ENCODE results near the gene ZNF277. TPM values are rescaled to one million over a fixed set of nuclear protein-coding genes. Genes with fewer than 3 reads are reported as not detected.

ZNF277 gene
- total RNA-seq, 1 donor from 2014 or later: 21.6 TPM

DNA sequence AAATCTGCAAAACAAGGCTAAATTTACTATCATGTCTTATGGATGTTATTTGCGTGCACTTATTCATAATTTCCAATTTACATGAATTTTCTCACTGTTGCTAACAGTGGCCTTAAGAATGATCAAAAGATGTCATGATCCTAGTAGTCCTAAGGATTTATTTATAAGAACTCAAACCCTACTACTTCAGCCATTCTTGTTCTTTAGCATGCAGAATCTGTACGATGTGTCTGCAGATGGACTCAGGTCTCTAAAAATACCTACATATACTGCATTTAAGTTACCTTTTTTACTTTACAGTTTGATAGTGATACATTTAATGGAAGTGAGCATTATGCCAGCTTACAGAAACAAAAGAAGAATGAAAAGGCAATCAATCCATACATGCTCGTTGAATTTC lies 91.2 kb downstream of the ZNF277 start:
- H3K27me3 ChIP-seq: no peaks in the 10 kb centered on the region
- no peaks in the 10 kb centered on the region for H3K4me1 ChIP-seq
- no peak overlapping the region for H3K4me3 ChIP-seq
- H3K9me3 ChIP-seq: no peaks in the 10 kb centered on the region
- no peak overlapping the region for H3K27ac ChIP-seq
- DNase-seq (ENCODE audit: extremely low spot score in 2 of 2): no peak
- TF ChIP-seq, protein P1, sequence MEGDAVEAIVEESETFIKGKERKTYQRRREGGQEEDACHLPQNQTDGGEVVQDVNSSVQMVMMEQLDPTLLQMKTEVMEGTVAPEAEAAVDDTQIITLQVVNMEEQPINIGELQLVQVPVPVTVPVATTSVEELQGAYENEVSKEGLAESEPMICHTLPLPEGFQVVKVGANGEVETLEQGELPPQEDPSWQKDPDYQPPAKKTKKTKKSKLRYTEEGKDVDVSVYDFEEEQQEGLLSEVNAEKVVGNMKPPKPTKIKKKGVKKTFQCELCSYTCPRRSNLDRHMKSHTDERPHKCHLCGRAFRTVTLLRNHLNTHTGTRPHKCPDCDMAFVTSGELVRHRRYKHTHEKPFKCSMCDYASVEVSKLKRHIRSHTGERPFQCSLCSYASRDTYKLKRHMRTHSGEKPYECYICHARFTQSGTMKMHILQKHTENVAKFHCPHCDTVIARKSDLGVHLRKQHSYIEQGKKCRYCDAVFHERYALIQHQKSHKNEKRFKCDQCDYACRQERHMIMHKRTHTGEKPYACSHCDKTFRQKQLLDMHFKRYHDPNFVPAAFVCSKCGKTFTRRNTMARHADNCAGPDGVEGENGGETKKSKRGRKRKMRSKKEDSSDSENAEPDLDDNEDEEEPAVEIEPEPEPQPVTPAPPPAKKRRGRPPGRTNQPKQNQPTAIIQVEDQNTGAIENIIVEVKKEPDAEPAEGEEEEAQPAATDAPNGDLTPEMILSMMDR (IDR thresholded peaks at IDR 0.05): no peak
- TF ChIP-seq POLR2A (IDR thresholded peaks at IDR 0.05): no peak
- intact Hi-C loops (cut with DNase I): no loop called here
- H3K36me3 ChIP-seq: peaks cover 0 to 3% of the 10 kb centered on the region in 2 donors

DNA sequence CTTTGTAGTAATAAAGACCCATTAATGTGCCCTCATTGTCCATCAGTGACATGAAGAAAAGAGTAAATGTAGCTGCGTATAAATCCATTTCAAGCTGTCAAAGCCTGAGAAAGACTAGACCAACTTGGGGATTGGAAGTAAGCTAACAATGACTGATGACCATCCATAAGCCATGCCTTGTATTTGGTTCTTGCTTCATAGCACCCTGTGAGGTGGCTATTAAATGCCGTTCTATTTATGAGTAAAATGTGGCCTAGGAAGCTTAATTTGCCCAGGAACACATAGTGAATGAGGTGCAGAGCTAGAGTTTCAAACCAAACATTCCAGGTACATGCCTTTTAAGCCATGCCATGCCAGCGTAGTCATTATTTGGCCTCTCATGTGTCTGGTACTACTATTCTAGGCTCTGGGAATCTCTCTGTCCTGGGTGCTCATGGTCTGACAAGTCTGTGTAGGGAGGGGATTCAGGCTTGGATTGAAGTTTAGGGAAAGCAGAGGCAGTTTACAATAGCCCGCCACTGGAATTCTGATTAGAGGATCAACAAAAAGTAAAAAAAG lies 92.1 kb downstream of the ZNF277 start:
- no peak for DNase-seq (ENCODE audit: extremely low spot score in 2 of 2)

DNA sequence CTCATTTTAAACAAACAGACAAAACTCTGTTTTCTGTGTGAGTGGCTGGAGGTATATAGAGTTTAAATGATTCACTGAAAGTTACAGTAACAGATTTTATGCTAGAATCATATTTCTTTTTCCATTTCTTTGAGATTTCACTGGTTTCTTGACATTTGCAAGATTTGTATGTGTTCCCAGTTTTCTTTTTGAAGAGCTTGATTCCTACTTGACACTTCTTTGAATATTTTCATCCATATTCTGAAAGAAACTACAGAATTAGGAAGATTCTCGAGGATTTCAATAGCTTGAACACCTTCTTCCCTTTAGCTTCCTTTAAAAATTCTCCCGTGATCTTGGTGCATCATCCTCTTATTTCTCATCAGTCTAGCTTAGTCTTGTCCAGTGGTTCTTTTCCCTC lies 93.6 kb downstream of the ZNF277 start:
- H3K27ac ChIP-seq: no peak overlapping the region
- H3K36me3 ChIP-seq: peaks cover 0 to 3% of the 10 kb centered on the region in 2 donors
- no peaks in the 10 kb centered on the region for H3K9me3 ChIP-seq
- no peak for DNase-seq (ENCODE audit: extremely low spot score in 2 of 2)
- no peaks in the 10 kb centered on the region for H3K27me3 ChIP-seq
- H3K4me3 ChIP-seq: no peak overlapping the region
- TF ChIP-seq POLR2AphosphoS5 (IDR thresholded peaks at IDR 0.05; ENCODE audit: insufficient read depth in 1 of 2, low read depth in 1 of 2) (no peak), POLR2A (IDR thresholded peaks at IDR 0.05) (no peak)
- TF ChIP-seq, protein P1 (IDR thresholded peaks at IDR 0.05): no peak
- intact Hi-C loops (cut with DNase I): no loop called here
- no peaks in the 10 kb centered on the region for H3K4me1 ChIP-seq

More for the DNA sequence above, 92.1 kb downstream of the ZNF277 start:
- Histone ChIP-seq H3K27ac (no peak overlapping the region), H3K9me3 (no peaks in the 10 kb centered on the region), H3K4me1 (no peaks in the 10 kb centered on the region), H3K36me3 (peaks cover 0 to 3% of the 10 kb centered on the region in 2 donors), H3K27me3 (no peaks in the 10 kb centered on the region), H3K4me3 (no peak overlapping the region)
- intact Hi-C loops (cut with DNase I): no loop called here
- no peak for TF ChIP-seq POLR2AphosphoS5 (IDR thresholded peaks at IDR 0.05; ENCODE audit: insufficient read depth in 1 of 2, low read depth in 1 of 2)
- no peak for TF ChIP-seq POLR2A (IDR thresholded peaks at IDR 0.05)
- TF ChIP-seq, protein P1 (IDR thresholded peaks at IDR 0.05): no peak

DNA sequence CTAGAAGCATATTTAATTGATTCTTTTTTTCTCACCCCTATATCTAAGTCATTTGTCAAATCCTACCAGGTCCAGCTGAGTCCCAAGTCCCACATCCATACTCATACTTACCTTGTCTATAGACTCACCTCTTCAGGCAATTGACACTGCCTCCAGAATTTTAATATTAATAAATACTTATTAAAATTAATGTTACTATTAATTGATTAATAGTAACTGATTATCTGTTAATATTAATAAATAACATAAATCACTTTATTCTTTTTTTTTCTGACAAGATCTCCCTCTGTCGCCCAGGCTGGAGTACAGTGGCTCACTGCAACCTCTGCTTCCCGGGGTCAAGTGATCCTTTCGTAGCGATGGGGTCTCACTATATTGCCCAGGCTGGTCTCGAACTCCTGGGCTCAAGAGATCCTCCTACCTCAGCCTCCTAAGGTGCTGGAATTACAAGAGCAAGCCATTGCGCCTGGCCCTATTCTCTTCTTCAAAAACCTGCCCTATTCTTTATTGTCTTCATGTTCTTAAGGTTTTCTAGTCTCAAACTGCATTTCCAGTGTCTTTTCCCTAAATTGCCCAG lies 94.4 kb downstream of the ZNF277 start:
- TF ChIP-seq, protein P1 (IDR thresholded peaks at IDR 0.05): no peak
- TF ChIP-seq POLR2A (IDR thresholded peaks at IDR 0.05) (no peak), POLR2AphosphoS5 (IDR thresholded peaks at IDR 0.05; ENCODE audit: insufficient read depth in 1 of 2, low read depth in 1 of 2) (no peak)
- intact Hi-C loops (cut with DNase I): no loop called here
- Histone ChIP-seq H3K27ac (no peak overlapping the region), H3K27me3 (no peaks in the 10 kb centered on the region), H3K4me3 (no peak overlapping the region), H3K4me1 (no peaks in the 10 kb centered on the region), H3K9me3 (no peaks in the 10 kb centered on the region), H3K36me3 (peaks cover 0 to 3% of the 10 kb centered on the region in 2 donors)
- no peak for DNase-seq (ENCODE audit: extremely low spot score in 2 of 2)

DNA sequence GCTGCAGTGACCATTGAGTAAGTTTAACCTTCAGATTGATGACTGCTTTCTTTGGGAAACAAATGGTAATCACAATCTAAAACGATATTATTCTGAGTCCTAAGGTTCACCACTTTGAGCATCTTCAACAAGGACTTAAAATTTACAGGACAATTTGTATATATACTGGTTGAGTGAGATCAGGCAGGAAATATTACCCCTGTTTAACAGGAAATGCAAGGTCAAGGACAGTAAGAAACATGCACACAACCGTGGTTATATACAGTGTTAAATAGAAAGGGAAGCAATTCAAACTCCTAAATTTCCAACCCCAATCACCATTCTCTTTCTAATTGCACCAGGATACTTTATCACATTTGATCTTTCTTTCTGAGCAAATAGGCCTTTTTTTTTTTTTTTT lies 96.1 kb downstream of the ZNF277 start:
- Histone ChIP-seq H3K27me3 (no peaks in the 10 kb centered on the region), H3K4me1 (no peaks in the 10 kb centered on the region), H3K4me3 (no peak overlapping the region), H3K36me3 (no peaks in the 10 kb centered on the region), H3K27ac (no peak overlapping the region), H3K9me3 (no peaks in the 10 kb centered on the region)
- TF ChIP-seq POLR2AphosphoS5 (IDR thresholded peaks at IDR 0.05; ENCODE audit: insufficient read depth in 1 of 2, low read depth in 1 of 2) (no peak), POLR2A (IDR thresholded peaks at IDR 0.05) (no peak)
- TF ChIP-seq, protein P1 (IDR thresholded peaks at IDR 0.05): no peak
- no peak for DNase-seq (ENCODE audit: extremely low spot score in 2 of 2)
- intact Hi-C loops (cut with DNase I): no loop called here

Measured in vagina (tissue), 2 donors.